Tibial nerve (tissue), 3 donors: ENCODE measurements around the gene POMGNT1.

Experiments
- POLR2A ChIP-seq, 2 donors: fragments of 450-650 bp; IDR thresholded peaks; one replicate each; pipeline ENCODE4 v1.6.1; 2017; ENCODE audit warnings: antibody characterized with exemption in 2 of 2, mild to moderate bottlenecking in 2 of 2, moderate library complexity in 2 of 2
- TF ChIP-seq, protein P1 (sequence below), 5 experiments: fragments of 200-600 bp in 3 of 5; fragments of 450-650 bp in 2 of 5; sonication (generic) in 3 of 5; IDR thresholded peaks; one replicate each; pipeline ENCODE4 v1.5.1; 2016 to 2019; ENCODE audit warnings: antibody characterized with exemption in 5 of 5, mild to moderate bottlenecking in 3 of 5, moderate library complexity in 2 of 5

DNA sequence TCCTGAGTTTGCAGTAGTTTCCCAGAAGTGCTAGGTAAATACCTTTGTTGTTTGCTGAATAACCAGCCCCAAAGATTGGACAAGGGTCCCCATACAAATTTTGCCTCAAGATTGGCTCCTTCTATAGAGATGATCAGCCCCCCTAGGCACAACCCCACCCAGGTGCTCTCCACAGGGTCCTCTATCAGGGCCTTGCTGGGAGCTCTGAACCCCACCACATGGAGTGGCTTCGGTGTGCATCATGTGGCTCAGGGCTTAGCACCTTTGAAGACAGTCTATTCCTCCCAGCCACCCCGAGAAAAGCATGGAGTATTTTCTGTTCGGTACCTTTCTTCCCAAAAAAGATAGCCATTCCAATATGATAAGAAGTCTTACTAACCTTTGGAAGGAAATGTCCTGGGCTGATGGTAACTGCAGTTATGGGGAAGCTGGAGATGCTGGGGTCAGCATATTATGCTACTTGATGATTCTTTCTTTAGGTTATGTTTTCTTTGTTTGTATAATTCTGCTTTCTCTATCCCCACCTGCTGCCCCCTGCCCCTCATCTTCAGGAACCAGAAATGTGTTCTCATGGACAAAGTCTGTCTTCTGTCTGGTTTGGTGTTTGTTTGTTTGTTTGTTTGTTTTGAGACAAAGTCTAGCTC lies 28.3 kb downstream of the POMGNT1 start:
- no peak for TF ChIP-seq POLR2A (IDR thresholded peaks at IDR 0.05)
- TF ChIP-seq, protein P1, sequence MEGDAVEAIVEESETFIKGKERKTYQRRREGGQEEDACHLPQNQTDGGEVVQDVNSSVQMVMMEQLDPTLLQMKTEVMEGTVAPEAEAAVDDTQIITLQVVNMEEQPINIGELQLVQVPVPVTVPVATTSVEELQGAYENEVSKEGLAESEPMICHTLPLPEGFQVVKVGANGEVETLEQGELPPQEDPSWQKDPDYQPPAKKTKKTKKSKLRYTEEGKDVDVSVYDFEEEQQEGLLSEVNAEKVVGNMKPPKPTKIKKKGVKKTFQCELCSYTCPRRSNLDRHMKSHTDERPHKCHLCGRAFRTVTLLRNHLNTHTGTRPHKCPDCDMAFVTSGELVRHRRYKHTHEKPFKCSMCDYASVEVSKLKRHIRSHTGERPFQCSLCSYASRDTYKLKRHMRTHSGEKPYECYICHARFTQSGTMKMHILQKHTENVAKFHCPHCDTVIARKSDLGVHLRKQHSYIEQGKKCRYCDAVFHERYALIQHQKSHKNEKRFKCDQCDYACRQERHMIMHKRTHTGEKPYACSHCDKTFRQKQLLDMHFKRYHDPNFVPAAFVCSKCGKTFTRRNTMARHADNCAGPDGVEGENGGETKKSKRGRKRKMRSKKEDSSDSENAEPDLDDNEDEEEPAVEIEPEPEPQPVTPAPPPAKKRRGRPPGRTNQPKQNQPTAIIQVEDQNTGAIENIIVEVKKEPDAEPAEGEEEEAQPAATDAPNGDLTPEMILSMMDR (IDR thresholded peaks at IDR 0.05): no peak
